ENCODE data around the gene DACH1. TPM values are rescaled to one million over a fixed set of nuclear protein-coding genes. Genes with fewer than 3 reads are reported as not detected.
A peak's percentile ranks its signal among the peaks of the same experiment; 100 is the strongest.

DACH1 gene
- total and polyA plus RNA-seq, 5 experiments from 2014 or later, result not detected

DNA sequence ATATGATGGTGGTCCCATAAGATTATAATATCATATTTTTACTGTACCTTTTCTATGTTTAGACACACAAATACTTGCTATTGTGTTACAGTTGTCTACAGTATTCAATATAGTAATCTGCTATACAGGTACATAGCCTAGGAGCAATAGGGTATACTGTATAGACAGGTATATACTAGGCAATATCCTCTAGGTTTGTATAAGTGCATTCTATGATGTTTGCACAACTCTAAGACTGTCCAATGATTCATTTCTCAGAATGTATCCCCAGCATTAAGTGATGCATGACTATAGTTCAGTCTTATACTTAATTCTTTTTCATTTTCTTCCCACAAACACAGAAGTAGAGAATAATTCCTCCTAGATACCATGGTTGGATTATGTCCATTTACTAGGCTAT, 383.3 kb downstream of the DACH1 start:
- ATAC-seq (no peak), DNase-seq (no peak)
- Mint-ChIP-seq H3K36me3 (no peaks in the 10 kb centered on the region), H3K27ac (no peak overlapping the region), H3K4me1 (no peaks in the 10 kb centered on the region), H3K27me3 (no peaks in the 10 kb centered on the region), H3K4me3 (no peak overlapping the region), H3K9me3 (peaks cover 0 to 3% (median 0%) of the 10 kb centered on the region in 9 donors)
- POLR2A ChIA-PET, result no interaction called here

DNA sequence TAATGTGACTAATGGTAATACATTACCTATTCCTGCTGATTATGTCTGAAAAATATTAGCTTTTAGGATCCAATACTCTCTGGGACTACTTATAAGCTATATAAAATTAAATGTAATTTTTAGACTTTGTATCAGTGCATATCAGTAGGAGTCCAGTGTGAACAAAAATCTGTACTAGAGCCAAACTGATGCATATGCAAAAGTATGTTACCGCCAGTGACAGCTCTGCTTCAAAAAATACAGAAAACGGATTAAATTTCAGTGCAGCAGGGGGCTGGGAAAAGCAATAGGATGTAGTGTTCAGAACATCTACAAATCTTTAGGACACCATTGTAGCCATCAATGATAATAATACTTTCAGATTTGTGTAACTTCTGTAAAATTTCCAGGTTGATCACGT, 385.5 kb downstream of the DACH1 start:
- H3K4me3 Mint-ChIP-seq, result no peak overlapping the region
- no peak for DNase-seq
- no peak for ATAC-seq
- no peaks in the 10 kb centered on the region for H3K36me3 Mint-ChIP-seq
- no peaks in the 10 kb centered on the region for H3K27me3 Mint-ChIP-seq
- POLR2A ChIA-PET, result no interaction called here
- peaks cover 0 to 3% (median 0%) of the 10 kb centered on the region in 9 donors for H3K9me3 Mint-ChIP-seq
- no peak overlapping the region for H3K27ac Mint-ChIP-seq
- H3K4me1 Mint-ChIP-seq, result no peaks in the 10 kb centered on the region

DNA sequence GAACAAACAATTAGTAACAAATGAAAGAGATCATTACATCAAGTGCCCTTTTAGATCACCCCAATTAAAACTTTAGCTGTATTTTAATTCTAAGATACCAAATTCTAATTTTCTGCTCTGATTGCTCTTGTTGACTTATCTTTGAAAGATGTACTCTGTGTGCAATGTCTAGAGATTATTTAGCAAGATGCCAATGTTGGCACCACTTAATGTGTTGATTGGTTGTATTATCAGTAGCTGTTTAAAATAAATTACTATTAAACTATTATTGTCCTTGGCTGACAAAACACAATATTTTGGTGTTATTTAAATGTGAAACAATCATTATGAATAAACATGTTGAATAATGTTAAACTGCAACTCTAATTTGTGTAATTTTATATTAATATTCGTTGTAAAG, 386.0 kb downstream of the DACH1 start:
- no peak overlapping the region for H3K4me3 Mint-ChIP-seq
- no peaks in the 10 kb centered on the region for H3K4me1 Mint-ChIP-seq
- no peak for DNase-seq
- no peaks in the 10 kb centered on the region for H3K27me3 Mint-ChIP-seq
- no peaks in the 10 kb centered on the region for H3K36me3 Mint-ChIP-seq
- peaks cover 0 to 3% (median 0%) of the 10 kb centered on the region in 9 donors for H3K9me3 Mint-ChIP-seq
- no peak for ATAC-seq
- H3K27ac Mint-ChIP-seq, result no peak overlapping the region
- POLR2A ChIA-PET, result no interaction called here

DNA sequence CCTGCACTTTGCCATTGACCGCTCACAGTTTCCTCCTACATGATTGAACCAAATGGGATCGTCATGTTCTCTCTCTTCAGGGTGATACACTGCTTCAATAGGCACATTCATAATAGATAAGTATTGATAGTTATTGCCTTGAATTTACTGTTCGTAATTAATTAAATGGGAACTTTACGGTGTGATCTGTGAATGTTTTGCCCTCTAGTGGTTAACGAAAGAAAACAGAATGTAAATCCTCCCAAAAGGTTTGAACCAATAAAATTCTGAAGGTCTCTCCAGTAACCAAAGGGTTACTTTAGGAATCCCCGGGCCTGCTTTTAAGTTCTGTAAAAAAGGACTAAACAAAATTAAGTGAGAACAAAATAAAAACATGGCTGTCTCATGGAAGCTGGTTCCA, 389.3 kb downstream of the DACH1 start:
- Mint-ChIP-seq H3K36me3 (no peaks in the 10 kb centered on the region), H3K27me3 (no peaks in the 10 kb centered on the region), H3K9me3 (peaks cover 0 to 3% (median 0%) of the 10 kb centered on the region in 9 donors), H3K4me3 (no peak overlapping the region), H3K4me1 (no peaks in the 10 kb centered on the region), H3K27ac (no peak overlapping the region)
- POLR2A ChIA-PET, result no interaction called here
- DNase-seq (no peak), ATAC-seq (no peak)

DNA sequence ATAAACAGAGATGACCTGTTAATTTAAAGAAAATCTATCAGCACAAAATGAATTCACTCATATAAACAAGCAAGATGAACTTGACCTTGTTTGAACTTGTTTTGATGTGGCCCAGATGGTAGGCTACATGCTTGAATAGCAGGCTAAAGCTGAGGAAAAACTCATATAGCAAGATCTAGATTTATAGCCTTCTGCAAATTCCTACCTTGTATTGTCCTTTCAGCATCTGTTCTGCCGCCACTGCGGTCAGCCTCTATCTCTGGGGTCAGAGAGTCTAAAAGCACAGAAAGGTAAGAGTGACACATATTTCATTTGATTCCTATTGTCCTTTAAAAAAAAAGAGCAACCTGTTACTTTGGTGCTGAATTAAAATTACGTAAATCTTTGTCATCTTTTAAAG, 392.1 kb downstream of the DACH1 start:
- POLR2A ChIA-PET, result no interaction called here
- Mint-ChIP-seq H3K4me3 (no peak overlapping the region), H3K4me1 (no peaks in the 10 kb centered on the region), H3K27ac (no peak overlapping the region), H3K9me3 (peaks cover 0 to 3% (median 0%) of the 10 kb centered on the region in 9 donors), H3K27me3 (peaks cover 0 to 5% (median 0%) of the 10 kb centered on the region in 5 donors), H3K36me3 (no peaks in the 10 kb centered on the region)
- no peak for DNase-seq
- ATAC-seq, result no peak

DNA sequence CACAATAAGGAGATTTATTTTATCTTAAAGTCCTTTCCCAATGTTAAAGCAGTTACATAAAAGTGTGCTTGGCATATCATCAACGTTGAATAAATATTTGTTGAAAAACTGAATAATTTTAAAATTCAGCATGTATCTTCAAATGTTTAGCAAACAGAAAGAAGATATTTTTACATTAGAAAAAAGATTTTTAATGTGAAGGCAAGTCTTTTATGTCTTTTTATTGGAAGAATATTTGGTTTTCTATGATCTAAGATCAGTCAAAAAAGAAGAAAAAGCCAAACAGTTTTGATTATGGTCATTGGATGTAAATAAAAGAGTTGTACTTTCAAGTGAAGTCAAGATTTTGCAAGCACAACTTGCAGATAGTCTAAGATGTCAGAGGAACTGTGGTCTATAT, 397.4 kb downstream of the DACH1 start:
- Mint-ChIP-seq H3K9me3 (peaks cover 0 to 2% (median 0%) of the 10 kb centered on the region in 9 donors), H3K27me3 (peaks cover 0 to 5% (median 0%) of the 10 kb centered on the region in 5 donors)

DNA sequence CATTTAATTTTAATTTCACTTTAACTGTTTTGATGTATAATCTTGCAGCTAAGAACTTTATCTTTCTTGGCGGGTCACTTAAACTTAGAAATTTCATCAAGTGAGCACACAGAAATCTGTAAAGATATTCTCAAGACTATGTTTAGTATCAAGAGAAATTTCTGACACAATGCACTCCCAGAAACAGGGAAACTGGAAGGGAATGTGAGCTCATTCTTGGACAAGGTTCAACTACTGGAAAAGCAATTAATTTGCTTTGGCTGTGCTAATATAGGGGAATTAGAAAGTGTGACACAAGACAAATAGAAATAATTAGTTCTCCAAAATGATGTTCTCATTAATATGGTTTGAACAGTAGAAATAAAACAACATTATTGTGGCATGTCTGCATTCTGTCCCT, 402.3 kb downstream of the DACH1 start:
- H3K4me1 Mint-ChIP-seq, result no peaks in the 10 kb centered on the region
- no peak overlapping the region for H3K27ac Mint-ChIP-seq
- H3K27me3 Mint-ChIP-seq, result no peaks in the 10 kb centered on the region
- no peaks in the 10 kb centered on the region for H3K36me3 Mint-ChIP-seq
- no peak for DNase-seq
- POLR2A ChIA-PET, result no interaction called here
- ATAC-seq, result no peak
- peaks cover 0 to 2% (median 0%) of the 10 kb centered on the region in 9 donors for H3K9me3 Mint-ChIP-seq
- no peak overlapping the region for H3K4me3 Mint-ChIP-seq

More for the DNA sequence above, 397.4 kb downstream of the DACH1 start:
- DNase-seq (no peak), ATAC-seq (no peak)
- no peak overlapping the region for H3K4me3 Mint-ChIP-seq
- no peak overlapping the region for H3K27ac Mint-ChIP-seq
- H3K36me3 Mint-ChIP-seq, result no peaks in the 10 kb centered on the region
- H3K4me1 Mint-ChIP-seq, result no peaks in the 10 kb centered on the region
- POLR2A ChIA-PET, result no interaction called here

DNA sequence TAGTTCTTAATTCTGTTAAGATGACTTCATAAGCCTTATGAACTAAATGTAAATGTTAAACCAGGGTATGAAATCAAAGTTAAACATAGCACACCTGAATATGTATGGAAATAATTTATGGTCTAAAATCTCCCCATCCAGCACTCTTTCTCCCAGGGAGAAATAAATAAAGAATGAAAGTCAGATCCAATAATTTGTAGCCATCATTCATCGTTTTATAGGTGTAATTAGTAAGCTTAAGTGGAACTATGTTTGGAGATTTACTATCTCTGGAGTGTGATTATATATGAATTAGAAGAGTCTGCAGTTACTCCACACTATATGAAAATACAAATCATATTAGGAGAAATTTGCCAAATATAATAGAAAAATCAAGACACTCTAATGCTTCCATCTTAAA, 405.1 kb downstream of the DACH1 start:
- Mint-ChIP-seq H3K4me3 (no peak overlapping the region), H3K4me1 (no peaks in the 10 kb centered on the region), H3K27me3 (no peaks in the 10 kb centered on the region), H3K36me3 (no peaks in the 10 kb centered on the region), H3K27ac (no peak overlapping the region), H3K9me3 (peaks cover 0 to 2% (median 0%) of the 10 kb centered on the region in 9 donors)
- POLR2A ChIA-PET, result no interaction called here
- ATAC-seq (no peak), DNase-seq (no peak)

DNA sequence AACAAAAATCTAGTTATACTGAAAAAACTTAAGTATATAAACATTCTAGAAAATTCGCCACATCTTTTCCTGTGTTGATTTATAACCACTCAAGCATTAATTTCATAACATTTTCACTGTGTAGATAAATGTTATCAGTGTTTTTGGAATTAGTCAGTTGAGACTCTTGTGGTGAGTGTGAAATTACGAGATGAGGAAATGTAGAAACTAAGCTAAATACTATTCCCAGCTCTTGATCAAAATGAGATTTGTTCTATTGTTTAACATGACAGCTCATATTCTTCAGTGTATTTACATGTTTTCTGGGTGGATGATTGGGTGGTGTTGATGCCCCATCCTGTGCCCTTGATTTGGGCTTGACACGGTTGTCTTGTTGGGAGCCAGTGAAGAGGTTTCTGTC, 406.8 kb downstream of the DACH1 start:
- POLR2A ChIA-PET, result no interaction called here
- Mint-ChIP-seq H3K4me1 (no peaks in the 10 kb centered on the region), H3K27ac (no peak overlapping the region), H3K4me3 (no peak overlapping the region), H3K36me3 (no peaks in the 10 kb centered on the region), H3K9me3 (peaks cover 0 to 2% (median 0%) of the 10 kb centered on the region in 9 donors), H3K27me3 (no peaks in the 10 kb centered on the region)
- ATAC-seq (no peak), DNase-seq (no peak)

DNA sequence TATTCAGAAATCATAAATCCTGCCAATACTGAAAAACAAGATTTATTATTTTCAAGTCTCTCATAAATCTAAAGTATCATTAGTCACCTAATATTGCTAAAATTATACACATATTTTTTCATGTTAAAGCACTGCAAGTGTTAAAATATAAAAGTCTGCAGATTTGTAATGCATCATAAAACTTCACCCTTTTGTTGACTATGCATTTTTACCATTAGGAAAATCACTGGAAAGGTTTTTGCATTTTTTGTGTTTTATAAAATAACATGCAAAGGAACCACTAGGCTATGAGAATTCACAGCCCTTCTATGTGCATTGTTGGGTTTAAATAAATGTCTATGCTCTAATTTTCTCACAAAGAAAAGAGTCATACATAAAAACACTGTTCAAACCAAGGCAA, 407.3 kb downstream of the DACH1 start:
- Mint-ChIP-seq H3K27ac (no peak overlapping the region), H3K36me3 (no peaks in the 10 kb centered on the region), H3K4me3 (no peak overlapping the region), H3K27me3 (no peaks in the 10 kb centered on the region), H3K9me3 (peaks cover 0 to 2% (median 0%) of the 10 kb centered on the region in 9 donors), H3K4me1 (no peaks in the 10 kb centered on the region)
- POLR2A ChIA-PET, result no interaction called here
- DNase-seq (no peak), ATAC-seq (no peak)

DNA sequence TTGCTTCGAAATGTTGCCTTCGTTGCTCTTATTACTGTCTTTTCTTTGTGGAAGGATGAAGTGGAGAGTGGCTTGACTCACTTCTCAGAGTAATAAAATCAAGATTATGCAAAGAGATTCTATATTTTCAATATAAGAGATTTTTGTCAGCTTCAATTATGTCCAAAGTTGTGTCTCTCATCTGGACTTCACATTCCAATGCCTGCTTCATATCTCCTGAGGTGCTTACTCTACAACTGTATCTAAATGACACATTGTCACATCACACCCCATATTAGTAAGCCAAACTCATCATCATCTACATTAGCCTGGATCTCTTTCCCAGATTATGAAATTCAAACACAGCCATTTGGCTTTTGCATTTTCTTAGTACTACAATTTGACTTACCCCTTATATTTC, 409.4 kb downstream of the DACH1 start:
- DNase-seq (no peak), ATAC-seq (no peak)
- Mint-ChIP-seq H3K27me3 (no peaks in the 10 kb centered on the region), H3K27ac (no peak overlapping the region), H3K4me1 (no peaks in the 10 kb centered on the region), H3K4me3 (no peak overlapping the region), H3K36me3 (no peaks in the 10 kb centered on the region), H3K9me3 (no peaks in the 10 kb centered on the region)
- POLR2A ChIA-PET, result no interaction called here

DNA sequence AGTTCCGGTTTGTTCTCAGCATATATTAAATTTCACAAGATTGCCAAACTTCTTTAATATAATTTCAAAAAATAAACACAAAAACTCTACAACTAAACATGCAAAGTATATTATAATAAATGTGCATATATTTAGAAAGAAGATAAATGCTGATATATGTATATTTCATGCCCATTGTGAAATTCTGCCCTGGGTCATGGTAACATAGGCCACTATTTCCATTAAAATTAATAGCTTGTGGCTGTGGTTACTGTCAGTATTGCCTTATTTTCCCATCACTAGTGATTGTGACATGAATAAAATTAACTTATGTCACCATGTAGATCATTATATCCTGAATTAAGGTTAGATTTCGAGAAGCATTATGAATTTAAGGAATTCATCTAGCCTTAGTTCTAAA, 410.9 kb downstream of the DACH1 start:
- ATAC-seq, result no peak
- H3K9me3 Mint-ChIP-seq, result no peaks in the 10 kb centered on the region
- H3K4me3 Mint-ChIP-seq, result no peak overlapping the region
- no peaks in the 10 kb centered on the region for H3K36me3 Mint-ChIP-seq
- H3K27ac Mint-ChIP-seq, result no peak overlapping the region
- no peaks in the 10 kb centered on the region for H3K4me1 Mint-ChIP-seq
- DNase-seq, result no peak
- no peaks in the 10 kb centered on the region for H3K27me3 Mint-ChIP-seq
- POLR2A ChIA-PET, result no interaction called here

DNA sequence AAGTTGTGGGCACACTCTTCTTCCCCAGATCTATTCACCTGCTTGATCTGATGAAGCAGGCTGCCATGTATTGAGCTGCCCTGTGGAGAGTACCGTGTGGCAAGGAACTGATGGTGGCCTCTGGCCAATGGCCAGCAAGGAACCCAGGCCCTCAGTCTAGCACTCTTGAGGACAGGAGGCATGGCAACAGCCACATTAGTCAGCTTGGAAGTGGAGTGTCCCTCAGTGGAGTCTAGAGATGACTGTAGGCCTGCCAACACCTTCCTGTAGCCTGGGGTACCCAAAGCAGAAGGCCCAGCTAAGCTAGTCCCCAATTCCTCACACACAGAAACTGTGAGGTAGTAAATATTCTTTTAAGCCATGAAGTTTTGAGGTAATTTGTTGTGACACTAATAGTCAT, 412.5 kb downstream of the DACH1 start:
- H3K4me1 Mint-ChIP-seq, result no peaks in the 10 kb centered on the region
- POLR2A ChIA-PET, result no interaction called here
- peak in 1 of 2 donors; percentile 27 for ATAC-seq
- DNase-seq, result no peak
- no peaks in the 10 kb centered on the region for H3K36me3 Mint-ChIP-seq
- H3K4me3 Mint-ChIP-seq, result no peak overlapping the region
- H3K27ac Mint-ChIP-seq, result no peak overlapping the region
- H3K27me3 Mint-ChIP-seq, result no peaks in the 10 kb centered on the region
- no peaks in the 10 kb centered on the region for H3K9me3 Mint-ChIP-seq

DNA sequence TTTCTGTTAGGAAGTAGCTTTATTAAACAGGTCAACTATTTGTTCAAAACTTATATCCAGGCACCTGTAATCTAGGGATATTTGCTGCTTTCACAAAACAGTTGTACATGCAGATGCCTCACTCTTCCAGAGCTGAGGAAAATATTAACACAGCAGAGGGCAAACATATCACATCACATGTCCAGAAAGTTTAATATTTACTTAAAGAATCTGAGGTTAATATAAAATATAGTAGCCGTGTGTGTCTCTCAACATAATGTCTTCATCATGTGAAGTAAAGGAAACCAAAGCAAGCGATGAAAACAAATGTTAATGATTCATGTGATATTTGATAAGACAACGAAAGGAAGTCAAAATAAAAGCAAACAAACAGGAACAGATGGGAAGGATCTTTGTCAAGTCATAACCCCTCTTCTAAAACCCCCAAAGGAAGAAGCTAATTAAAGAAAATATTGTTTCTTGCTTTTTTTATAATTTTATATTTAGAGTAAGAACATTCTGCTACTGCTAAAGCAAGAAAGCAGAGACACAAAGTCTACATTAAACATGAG, 418.8 kb downstream of the DACH1 start:
- ATAC-seq (no peak), DNase-seq (no peak)
- no peak overlapping the region for H3K4me3 Mint-ChIP-seq
- no peaks in the 10 kb centered on the region for H3K36me3 Mint-ChIP-seq
- POLR2A ChIA-PET, result no interaction called here
- H3K27ac Mint-ChIP-seq, result no peak overlapping the region
- H3K4me1 Mint-ChIP-seq, result no peaks in the 10 kb centered on the region
- H3K27me3 Mint-ChIP-seq, result no peaks in the 10 kb centered on the region
- peaks cover 0 to 3% (median 0%) of the 10 kb centered on the region in 9 donors for H3K9me3 Mint-ChIP-seq

All from naive thymus-derived CD8-positive, alpha-beta T cell (primary cell).